Stimulated activated CD8-positive, alpha-beta memory T cell treated with anti-CD3 and anti-CD28 coated beads, Interleukin-12 subunit alpha, Interleukin-12 subunit beta, amount 100 ng/mL, for 1 hour (primary cell): ENCODE results near the gene TENT5C.

Experiments
- DNase-seq: peaks from one replicate; pipeline ENCODE4 v3.0.0-alpha.2; 2020; ENCODE audit warnings: low read depth

TENT5C gene

GRCh38 chr1:117573386-117574023 lies 32.3 kb upstream of the TENT5C start:
- no peak for DNase-seq

- no peak for DNase-seq
These were observed 31.6 kb upstream of the TENT5C start for GRCh38 chr1:117574161-117574835.

- no peak for DNase-seq
These were observed 30.1 kb upstream of the TENT5C start for GRCh38 chr1:117575586-117576225.

- DNase-seq, result no peak
These were observed 29.6 kb upstream of the TENT5C start for GRCh38 chr1:117576236-117576635.

GRCh38 chr1:117577191-117577885 lies 28.5 kb upstream of the TENT5C start:
- no peak for DNase-seq

- no peak for DNase-seq
These were observed 27.4 kb upstream of the TENT5C start for GRCh38 chr1:117578466-117578865.

- DNase-seq, result no peak
These were observed 26.5 kb upstream of the TENT5C start for GRCh38 chr1:117579221-117579906.

- no peak for DNase-seq
These were observed 25.4 kb upstream of the TENT5C start for GRCh38 chr1:117580436-117580835.

- no peak for DNase-seq
These were observed 25.0 kb upstream of the TENT5C start for GRCh38 chr1:117580882-117581281.

GRCh38 chr1:117581391-117581943 lies 24.4 kb upstream of the TENT5C start:
- DNase-seq, result no peak

GRCh38 chr1:117582451-117582850 lies 23.4 kb upstream of the TENT5C start:
- DNase-seq, result no peak

- DNase-seq, result no peak
These were observed 22.6 kb upstream of the TENT5C start for GRCh38 chr1:117583247-117583646.

- DNase-seq, result no peak
These were observed 21.7 kb upstream of the TENT5C start for GRCh38 chr1:117584181-117584580.

- no peak for DNase-seq
These were observed 20.8 kb upstream of the TENT5C start for GRCh38 chr1:117585086-117585485.

- no peak for DNase-seq
These were observed 19.5 kb upstream of the TENT5C start for GRCh38 chr1:117586337-117586736.

- no peak for DNase-seq
These were observed 18.9 kb upstream of the TENT5C start for GRCh38 chr1:117586747-117587498.

GRCh38 chr1:117587499-117588356 lies 18.1 kb upstream of the TENT5C start:
- DNase-seq, result no peak

- no peak for DNase-seq
These were observed 16.3 kb upstream of the TENT5C start for GRCh38 chr1:117589544-117589943.

- DNase-seq, result no peak
These were observed 15.4 kb upstream of the TENT5C start for GRCh38 chr1:117590273-117590925.

GRCh38 chr1:117591252-117591651 lies 14.6 kb upstream of the TENT5C start:
- no peak for DNase-seq
